Adipocyte (in vitro differentiated cells): ENCODE data around the gene FIBCD1.

Source experiments
- DNase-seq: peaks from one replicate; pipeline ENCODE4 v3.0.0-alpha.2; 2015; ENCODE audit warnings: low read depth
- H3K27me3 ChIP-seq: replicated peaks from 2 replicates; pipeline ENCODE4 v1.7.0; 2013; ENCODE audit warnings: mild to moderate bottlenecking, low read length, moderate library complexity; ENCODE audit not compliant: control insufficient read depth, insufficient read depth
- H3K36me3 ChIP-seq: 2 replicates; pipeline ENCODE4 v1.7.0; 2013; ENCODE audit warnings: low read length, mild to moderate bottlenecking, moderate library complexity; ENCODE audit not compliant: control insufficient read depth, insufficient read depth, severe bottlenecking
- H3K4me1 ChIP-seq: 2 replicates; pipeline ENCODE4 v1.7.0; 2013; ENCODE audit warnings: mild to moderate bottlenecking, low read length, moderate library complexity; ENCODE audit not compliant: control insufficient read depth, insufficient read depth
- H3K4me3 ChIP-seq: 2 replicates; pipeline ENCODE4 v1.7.0; 2013; ENCODE audit warnings: mild to moderate bottlenecking, low read length, moderate library complexity
- H3K9ac ChIP-seq: 2 replicates; pipeline ENCODE4 v1.7.0; 2013; ENCODE audit warnings: mild to moderate bottlenecking, low read length, moderate library complexity
- H3K9me3 ChIP-seq: 2 replicates; pipeline ENCODE4 v1.7.0; 2013; ENCODE audit warnings: mild to moderate bottlenecking, low read length, moderate library complexity; ENCODE audit not compliant: control insufficient read depth

FIBCD1 gene

GRCh38 chr9:130861372-130862180 lies 77.5 kb downstream of the FIBCD1 start:
- Histone ChIP-seq H3K9ac (peak overlapping the region; percentile 53), H3K9me3 (no peaks in the 10 kb centered on the region), H3K4me3 (peak overlapping the region; percentile 53), H3K4me1 (peaks cover 69% of the 10 kb centered on the region), H3K36me3 (peaks cover 46% of the 10 kb centered on the region), H3K27me3 (no peaks in the 10 kb centered on the region)
- DNase-seq: no peak

GRCh38 chr9:130860458-130861316 lies 78.4 kb downstream of the FIBCD1 start:
- Histone ChIP-seq H3K9me3 (no peaks in the 10 kb centered on the region), H3K36me3 (peaks cover 54% of the 10 kb centered on the region), H3K4me1 (peaks cover 65% of the 10 kb centered on the region), H3K27me3 (no peaks in the 10 kb centered on the region), H3K9ac (peak overlapping the region; percentile 63), H3K4me3 (peak overlapping the region; percentile 53)
- peak; percentile 96 for DNase-seq

GRCh38 chr9:130858739-130859705 lies 80.0 kb downstream of the FIBCD1 start:
- H3K9ac ChIP-seq: peak overlapping the region; percentile 58
- no peak overlapping the region for H3K4me3 ChIP-seq
- no peaks in the 10 kb centered on the region for H3K27me3 ChIP-seq
- H3K36me3 ChIP-seq: peaks cover 55% of the 10 kb centered on the region
- peaks cover 70% of the 10 kb centered on the region for H3K4me1 ChIP-seq
- no peak for DNase-seq
- H3K9me3 ChIP-seq: no peaks in the 10 kb centered on the region

- Histone ChIP-seq H3K27me3 (no peaks in the 10 kb centered on the region), H3K4me1 (peaks cover 62% of the 10 kb centered on the region), H3K9me3 (no peaks in the 10 kb centered on the region), H3K4me3 (peak overlapping the region; percentile 17), H3K9ac (peak overlapping the region; percentile 34), H3K36me3 (peaks cover 47% of the 10 kb centered on the region)
- peak; percentile 85 for DNase-seq
Observed at GRCh38 chr9:130857864-130858738, 80.9 kb downstream of the FIBCD1 start.

- Histone ChIP-seq H3K9ac (no peak overlapping the region), H3K36me3 (peaks cover 37% of the 10 kb centered on the region), H3K4me3 (no peak overlapping the region), H3K9me3 (no peaks in the 10 kb centered on the region), H3K4me1 (peaks cover 48% of the 10 kb centered on the region), H3K27me3 (no peaks in the 10 kb centered on the region)
- DNase-seq: no peak
Observed at GRCh38 chr9:130856474-130856873, 82.6 kb downstream of the FIBCD1 start.

GRCh38 chr9:130854835-130855234 lies 84.2 kb downstream of the FIBCD1 start:
- Histone ChIP-seq H3K4me3 (no peak overlapping the region), H3K9ac (no peak overlapping the region), H3K9me3 (no peaks in the 10 kb centered on the region), H3K36me3 (peaks cover 34% of the 10 kb centered on the region), H3K27me3 (no peaks in the 10 kb centered on the region), H3K4me1 (peaks cover 32% of the 10 kb centered on the region)
- DNase-seq: no peak

GRCh38 chr9:130854092-130854491 lies 85.0 kb downstream of the FIBCD1 start:
- Histone ChIP-seq H3K36me3 (peaks cover 34% of the 10 kb centered on the region), H3K4me3 (no peak overlapping the region), H3K9me3 (no peaks in the 10 kb centered on the region), H3K27me3 (no peaks in the 10 kb centered on the region), H3K4me1 (peaks cover 25% of the 10 kb centered on the region), H3K9ac (no peak overlapping the region)
- no peak for DNase-seq

- no peak for DNase-seq
- Histone ChIP-seq H3K27me3 (no peaks in the 10 kb centered on the region), H3K9ac (no peak overlapping the region), H3K36me3 (peaks cover 34% of the 10 kb centered on the region), H3K4me3 (no peak overlapping the region), H3K4me1 (peaks cover 26% of the 10 kb centered on the region), H3K9me3 (no peaks in the 10 kb centered on the region)
Observed at GRCh38 chr9:130852801-130853200, 86.2 kb downstream of the FIBCD1 start.
